ENCODE measurements around the gene JPT1.

JPT1 gene

DNA sequence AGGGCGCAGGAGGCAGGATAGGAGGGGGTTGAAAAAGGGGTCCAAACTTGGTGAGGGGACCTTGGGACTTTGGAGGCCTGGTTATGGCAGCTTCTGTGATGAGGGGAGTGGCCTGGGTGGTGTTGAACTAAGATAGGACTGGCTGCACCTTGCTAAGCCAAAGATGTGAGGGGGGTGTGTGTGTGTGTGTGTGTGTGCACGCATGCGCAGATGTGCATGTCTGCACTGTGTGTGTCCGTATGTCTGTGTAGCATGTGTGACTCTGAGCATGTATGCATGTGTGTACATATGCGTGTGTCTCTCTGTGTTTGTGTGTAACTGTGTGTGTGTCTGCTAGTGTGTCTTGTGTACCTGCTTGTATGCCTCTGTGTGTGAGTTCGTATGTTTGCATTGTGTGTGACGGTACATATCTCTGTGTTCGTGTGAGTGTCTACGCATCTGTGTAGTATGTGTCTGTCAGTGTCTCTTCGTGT, 62.4 kb downstream of the JPT1 start:
- H3K27me3 ChIP-seq (ENCODE audit: insufficient read depth, low read length, poor library complexity, severe bottlenecking), result no peaks in the 10 kb centered on the region
- H2AFZ ChIP-seq (ENCODE audit: low read length), result no peak overlapping the region
- no peaks in the 10 kb centered on the region for H3K36me3 ChIP-seq (ENCODE audit: insufficient read depth, low read length)
- H3K4me1 ChIP-seq (ENCODE audit: insufficient read depth, low read length, poor library complexity, severe bottlenecking), result peaks cover 16% of the 10 kb centered on the region
- H3K4me3 ChIP-seq (ENCODE audit: low read length, poor library complexity, severe bottlenecking), result no peak overlapping the region
- peak overlapping the region; percentile 7 for H3K9ac ChIP-seq (ENCODE audit: low read depth, low read length, poor library complexity, severe bottlenecking)
- no peaks in the 10 kb centered on the region for H3K9me2 ChIP-seq (replicated peaks; ENCODE audit: low read depth, low read length)
- H3K79me2 ChIP-seq (ENCODE audit: insufficient read depth, low read length), result no peaks in the 10 kb centered on the region
- no peak for TF ChIP-seq EZH2phosphoT487 (IDR thresholded peaks at IDR 0.05; ENCODE audit: borderline replicate concordance)
- no peak for TF ChIP-seq CTCF (conservative IDR thresholded peaks at IDR 0.05; ENCODE audit: low read length)
- no peaks in the 10 kb centered on the region for H4K20me1 ChIP-seq (ENCODE audit: insufficient read depth, low read length, poor library complexity, severe bottlenecking)
- H3K9me3 ChIP-seq (ENCODE audit: insufficient read depth, low read depth, low read length), result no peaks in the 10 kb centered on the region
- no peak overlapping the region for H3K4me2 ChIP-seq (ENCODE audit: low read depth, low read length, poor library complexity, severe bottlenecking)
- H3F3A ChIP-seq (ENCODE audit: low read depth), result no peaks in the 10 kb centered on the region

DNA sequence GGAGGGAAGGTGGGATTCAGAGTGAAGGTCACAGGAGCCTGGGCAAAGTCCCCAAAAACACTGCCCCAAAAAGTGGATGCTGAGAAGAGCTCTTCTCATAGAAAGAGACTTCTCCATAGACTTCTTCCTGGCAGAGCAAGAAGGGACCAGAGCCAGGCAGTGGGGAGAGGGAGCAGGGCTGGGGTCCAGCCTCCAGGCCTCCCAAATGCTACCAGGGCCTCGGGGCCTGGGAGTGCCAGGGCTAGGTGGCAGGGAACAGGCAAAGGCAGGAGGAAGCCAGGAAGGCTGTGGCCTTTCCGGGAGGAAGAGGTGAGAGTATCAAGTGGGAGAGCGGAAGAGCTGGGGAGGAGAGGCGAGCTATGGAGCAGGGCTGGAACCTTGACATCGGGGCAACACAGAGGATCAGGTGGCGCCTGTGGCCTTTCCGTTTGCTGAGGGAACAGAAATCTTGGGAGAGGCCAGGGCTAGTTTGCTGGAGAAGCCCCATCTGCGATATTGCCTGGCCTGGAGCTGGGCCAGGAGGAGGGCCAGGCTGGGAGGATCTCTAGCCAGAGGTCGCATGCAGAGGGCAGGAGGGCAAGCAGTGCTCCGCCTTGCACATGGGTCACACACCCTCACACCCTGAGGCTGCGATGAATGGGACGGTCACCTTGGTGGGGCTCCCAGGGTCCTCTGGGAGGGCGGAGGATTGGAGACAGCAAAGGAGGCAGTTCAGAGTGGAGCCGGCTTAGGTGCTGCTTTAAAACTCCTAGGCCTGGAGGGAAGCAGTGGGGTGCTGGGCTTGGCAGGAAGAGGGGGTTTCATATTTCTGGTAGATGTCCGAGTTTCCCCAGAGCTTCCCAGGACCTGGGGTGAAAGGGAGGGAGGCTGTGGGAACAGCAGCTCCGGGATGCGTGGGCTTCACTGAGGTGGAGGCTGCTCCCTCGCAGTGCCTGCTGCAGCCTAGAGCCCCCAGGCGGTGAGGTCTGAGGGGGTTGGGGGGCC, 63.1 kb downstream of the JPT1 start:
- Histone ChIP-seq H3K27me3 (ENCODE audit: insufficient read depth, low read length, poor library complexity, severe bottlenecking) (no peaks in the 10 kb centered on the region), H3K4me3 (ENCODE audit: low read length, poor library complexity, severe bottlenecking) (no peak overlapping the region), H3K4me2 (ENCODE audit: low read depth, low read length, poor library complexity, severe bottlenecking) (no peak overlapping the region), H3K36me3 (ENCODE audit: insufficient read depth, low read length) (no peaks in the 10 kb centered on the region), H3K9ac (ENCODE audit: low read depth, low read length, poor library complexity, severe bottlenecking) (peak overlapping the region; percentile 7), H3K9me3 (ENCODE audit: insufficient read depth, low read depth, low read length) (no peaks in the 10 kb centered on the region), H3K4me1 (ENCODE audit: insufficient read depth, low read length, poor library complexity, severe bottlenecking) (peaks cover 16% of the 10 kb centered on the region), H3K79me2 (ENCODE audit: insufficient read depth, low read length) (no peaks in the 10 kb centered on the region), H3F3A (ENCODE audit: low read depth) (no peaks in the 10 kb centered on the region), H3K9me2 (replicated peaks; ENCODE audit: low read depth, low read length) (no peaks in the 10 kb centered on the region), H2AFZ (ENCODE audit: low read length) (no peak overlapping the region), H4K20me1 (ENCODE audit: insufficient read depth, low read length, poor library complexity, severe bottlenecking) (no peaks in the 10 kb centered on the region)
- TF ChIP-seq CTCF (conservative IDR thresholded peaks at IDR 0.05; ENCODE audit: low read length) (no peak), EZH2phosphoT487 (IDR thresholded peaks at IDR 0.05; ENCODE audit: borderline replicate concordance) (no peak)

DNA sequence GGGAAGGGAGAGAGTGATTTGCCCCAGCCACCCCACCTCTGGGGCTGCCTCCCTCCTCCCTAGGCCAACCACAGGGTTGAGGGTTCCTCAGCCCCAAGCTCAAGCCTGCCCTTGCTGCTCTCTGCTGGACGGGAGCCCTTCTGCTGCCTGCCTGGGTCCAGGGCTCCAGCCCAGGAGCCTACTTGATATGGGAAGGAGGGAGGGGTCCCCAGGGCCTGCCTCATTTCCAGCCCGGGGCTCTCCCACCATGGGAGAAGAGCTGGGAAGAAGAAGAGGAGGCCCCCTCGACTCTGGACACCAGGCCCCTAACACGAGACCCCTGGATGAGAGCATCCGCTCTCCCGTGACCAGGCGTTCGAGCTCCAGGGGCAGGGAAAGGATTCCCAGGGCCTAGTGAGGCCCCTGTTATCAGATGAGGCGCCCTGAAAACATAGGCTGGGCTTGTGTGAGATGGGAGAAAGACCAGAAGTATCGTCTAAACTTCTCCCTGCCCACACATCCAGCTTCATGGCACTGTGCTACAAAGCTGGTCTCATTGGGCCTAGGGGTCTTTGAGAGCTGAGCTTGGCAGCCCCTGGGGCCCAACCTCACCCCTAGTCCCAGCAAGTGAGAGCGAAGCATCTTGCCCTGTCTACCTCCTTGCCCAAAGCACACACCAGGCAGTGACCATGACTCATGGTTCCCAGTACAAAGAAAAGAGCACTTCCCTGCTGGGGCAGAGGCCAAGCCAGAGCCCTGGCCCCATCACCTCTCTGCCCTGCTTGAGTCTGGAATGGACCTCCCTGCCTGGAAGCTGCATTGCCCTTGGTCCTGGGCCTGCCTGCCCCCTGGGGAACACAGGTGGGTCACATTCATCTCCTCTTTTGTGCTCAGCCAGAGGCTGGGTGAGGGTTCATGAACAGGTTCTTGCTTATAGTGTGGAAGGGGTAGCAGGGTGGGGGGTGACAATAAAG, 65.6 kb downstream of the JPT1 start:
- Histone ChIP-seq H3K9ac (ENCODE audit: low read depth, low read length, poor library complexity, severe bottlenecking) (peak overlapping the region; percentile 74), H3K79me2 (ENCODE audit: insufficient read depth, low read length) (no peaks in the 10 kb centered on the region)

More for the DNA sequence above, 65.6 kb downstream of the JPT1 start:
- no peak for TF ChIP-seq CTCF (conservative IDR thresholded peaks at IDR 0.05; ENCODE audit: low read length)
- TF ChIP-seq EZH2phosphoT487 (IDR thresholded peaks at IDR 0.05; ENCODE audit: borderline replicate concordance), result no peak
- Histone ChIP-seq H3F3A (ENCODE audit: low read depth) (no peaks in the 10 kb centered on the region), H2AFZ (ENCODE audit: low read length) (peak overlapping the region; percentile 81), H3K4me2 (ENCODE audit: low read depth, low read length, poor library complexity, severe bottlenecking) (peak overlapping the region; percentile 76), H3K4me1 (ENCODE audit: insufficient read depth, low read length, poor library complexity, severe bottlenecking) (peaks cover 19% of the 10 kb centered on the region), H4K20me1 (ENCODE audit: insufficient read depth, low read length, poor library complexity, severe bottlenecking) (no peaks in the 10 kb centered on the region), H3K9me2 (replicated peaks; ENCODE audit: low read depth, low read length) (no peaks in the 10 kb centered on the region), H3K9me3 (ENCODE audit: insufficient read depth, low read depth, low read length) (no peaks in the 10 kb centered on the region), H3K4me3 (ENCODE audit: low read length, poor library complexity, severe bottlenecking) (peak overlapping the region; percentile 75), H3K36me3 (ENCODE audit: insufficient read depth, low read length) (no peaks in the 10 kb centered on the region), H3K27me3 (ENCODE audit: insufficient read depth, low read length, poor library complexity, severe bottlenecking) (no peaks in the 10 kb centered on the region)

Data from Loucy (cell line).